ENCODE data around the gene GRIN3B.

Gene GRIN3B

GRCh38 chr19:979318-979741, 20.9 kb upstream of the GRIN3B start:
- Histone ChIP-seq H3K36me3 (ENCODE audit: control insufficient read depth, insufficient read depth, low read length) (no peaks in the 10 kb centered on the region), H3K9me3 (ENCODE audit: control insufficient read depth, low read length) (no peaks in the 10 kb centered on the region), H3K27me3 (ENCODE audit: control insufficient read depth, insufficient read depth, low read length) (no peaks in the 10 kb centered on the region), H3K9ac (no peak overlapping the region), H3K79me2 (no peaks in the 10 kb centered on the region), H3K4me3 (ENCODE audit: low read depth, low read length) (no peak overlapping the region), H2AFZ (no peak overlapping the region), H3K27ac (no peak overlapping the region), H3K4me1 (no peaks in the 10 kb centered on the region), H3K4me2 (ENCODE audit: low read length) (no peak overlapping the region)
- TF ChIP-seq CTCF (IDR thresholded peaks at IDR 0.05) = no peak

- no peaks in the 10 kb centered on the region for H3K79me2 ChIP-seq
- no peak overlapping the region for H3K4me2 ChIP-seq (ENCODE audit: low read length)
- H3K36me3 ChIP-seq (ENCODE audit: control insufficient read depth, insufficient read depth, low read length) = no peaks in the 10 kb centered on the region
- H3K9me3 ChIP-seq (ENCODE audit: control insufficient read depth, low read length) = no peaks in the 10 kb centered on the region
- peaks cover 3% of the 10 kb centered on the region for H3K4me1 ChIP-seq
- H3K27me3 ChIP-seq (ENCODE audit: control insufficient read depth, insufficient read depth, low read length) = no peaks in the 10 kb centered on the region
- H3K9ac ChIP-seq = no peak overlapping the region
- no peak overlapping the region for H3K4me3 ChIP-seq (ENCODE audit: low read depth, low read length)
- TF ChIP-seq CTCF (IDR thresholded peaks at IDR 0.05) = no peak
- H3K27ac ChIP-seq = no peak overlapping the region
- no peak overlapping the region for H2AFZ ChIP-seq
Measured at GRCh38 chr19:980133-980998, 19.9 kb upstream of the GRIN3B start.

GRCh38 chr19:982567-983170, 17.6 kb upstream of the GRIN3B start:
- Histone ChIP-seq H3K9ac (no peak overlapping the region), H3K79me2 (no peaks in the 10 kb centered on the region), H2AFZ (peak overlapping the region; percentile 51), H3K4me1 (peaks cover 3% of the 10 kb centered on the region), H3K27ac (no peak overlapping the region), H3K36me3 (ENCODE audit: control insufficient read depth, insufficient read depth, low read length) (no peaks in the 10 kb centered on the region), H3K27me3 (ENCODE audit: control insufficient read depth, insufficient read depth, low read length) (no peaks in the 10 kb centered on the region), H3K4me3 (ENCODE audit: low read depth, low read length) (peak overlapping the region; percentile 38), H3K4me2 (ENCODE audit: low read length) (peak overlapping the region; percentile 63), H3K9me3 (ENCODE audit: control insufficient read depth, low read length) (no peaks in the 10 kb centered on the region)
- peak; percentile 90 for TF ChIP-seq CTCF (IDR thresholded peaks at IDR 0.05)

- H3K79me2 ChIP-seq = no peaks in the 10 kb centered on the region
- no peaks in the 10 kb centered on the region for H3K36me3 ChIP-seq (ENCODE audit: control insufficient read depth, insufficient read depth, low read length)
- peak within 1 kb of the TSS; percentile 90 for H3K4me3 ChIP-seq (ENCODE audit: low read depth, low read length)
- peak; percentile 29 for TF ChIP-seq CTCF (IDR thresholded peaks at IDR 0.05)
- no peaks in the 10 kb centered on the region for H3K9me3 ChIP-seq (ENCODE audit: control insufficient read depth, low read length)
- H3K4me2 ChIP-seq (ENCODE audit: low read length) = peak within 1 kb of the TSS; percentile 93
- peak within 1 kb of the TSS; percentile 80 for H2AFZ ChIP-seq
- H3K27me3 ChIP-seq (ENCODE audit: control insufficient read depth, insufficient read depth, low read length) = no peaks in the 10 kb centered on the region
- peaks cover 3% of the 10 kb centered on the region for H3K4me1 ChIP-seq
- H3K9ac ChIP-seq = peak within 1 kb of the TSS; percentile 34
- H3K27ac ChIP-seq = peak within 1 kb of the TSS; percentile 43
Measured at GRCh38 chr19:984165-984967, 15.9 kb upstream of the GRIN3B start, which contains the start of gene WDR18. Gene WDR18, plus strand, starts transcription at chr19:984345. Its CDS starts 9 bp downstream, at chr19:984354.

Measured in parathyroid adenoma (tissue), 2 donors.